Endothelial cell of umbilical vein (primary cell): ENCODE data around the gene MYCBP2.

Experiments used
- CTCF ChIP-seq, 2 donors: IDR thresholded peaks; 1 replicate in 1 of 2; 2 replicates in 1 of 2; pipeline ENCODE4 v1.5.1; 2011; ENCODE audit warnings: low read length in 2 of 2, mild to moderate bottlenecking in 2 of 2, moderate library complexity in 2 of 2, control low read depth in 1 of 2, inconsistent platforms in 1 of 2, low read depth in 1 of 2; ENCODE audit not compliant: insufficient read depth in 1 of 2; ENCODE audit errors: extremely low read depth in 1 of 2
- EZH2 ChIP-seq: IDR thresholded peaks from 2 replicates; pipeline ENCODE4 v1.6.1; 2012; ENCODE audit warnings: borderline replicate concordance, low read depth, mild to moderate bottlenecking, moderate library complexity, low read length, inconsistent platforms; ENCODE audit not compliant: severe bottlenecking
- FOS ChIP-seq: IDR thresholded peaks from 2 replicates; pipeline ENCODE4 v1.6.1; 2011; ENCODE audit warnings: mild to moderate bottlenecking, low read length, moderate library complexity, borderline replicate concordance; ENCODE audit not compliant: insufficient read depth
- GATA2 ChIP-seq: IDR thresholded peaks from 2 replicates; pipeline ENCODE4 v1.7.0; 2011; ENCODE audit warnings: low read depth, mild to moderate bottlenecking, moderate library complexity, mixed read lengths, low read length; ENCODE audit not compliant: insufficient read length, insufficient read depth
- JUN ChIP-seq: IDR thresholded peaks from 2 replicates; pipeline ENCODE4 v1.6.1; 2011; ENCODE audit warnings: borderline replicate concordance, low read depth; ENCODE audit not compliant: insufficient read length, insufficient read depth
- POLR2A ChIP-seq: IDR thresholded peaks from 2 replicates; pipeline ENCODE4 v1.6.1; 2012; ENCODE audit warnings: low read depth, mild to moderate bottlenecking, control low read depth, low read length
- POLR2AphosphoS5 ChIP-seq: IDR thresholded peaks from 2 replicates; pipeline ENCODE4 v1.6.1; 2012; ENCODE audit warnings: low read depth, mild to moderate bottlenecking, control low read depth, low read length, moderate library complexity; ENCODE audit not compliant: insufficient read depth

- no peak for TF ChIP-seq POLR2A
- no peak for TF ChIP-seq CTCF (IDR thresholded peaks at IDR 0.05; ENCODE audit: extremely low read depth in 1 of 2, insufficient read depth in 1 of 2, low read depth in 1 of 2, low read length in 2 of 2)
- no peak for TF ChIP-seq POLR2AphosphoS5
- TF ChIP-seq EZH2 = no peak
- no peak for TF ChIP-seq FOS
- no peak for TF ChIP-seq GATA2
- TF ChIP-seq JUN = no peak
Measured at GRCh38 chr13:77029436-77029835, 297.5 kb downstream of the MYCBP2 start.
